Caki2 (cell line): ENCODE measurements around the gene STON2. TPM values are rescaled to one million over a fixed set of nuclear protein-coding genes. Genes with fewer than 3 reads are reported as not detected.
A peak's percentile ranks its signal among the peaks of the same experiment; 100 is the strongest.
"Not testable (repeated sequence)": the region's sequence is repeated elsewhere in the genome, so short reads cannot be mapped to it uniquely, and the experiment has no call there.

Experiments used
- DNase-seq: peaks from one replicate; pipeline ENCODE4 v3.0.0-alpha.2; 2015; ENCODE audit warnings: low read depth
- in situ Hi-C: cut with HindIII; loops from 2 replicates; pipeline ENCODE4 v1.10.0; 2016; ENCODE audit warnings: low sequenced_read_pairs, low pct_unique_long_range_greater_than_20kb, mixed read lengths
- total RNA-seq: library from RNA; depleted of rRNA; stranded (reverse); fragments of >200 nt; shearing (Covaris generic); gene quantifications from 2 replicates; pipeline ENCODE4 v1.2.3, GENCODE V29; 2014; ENCODE audit warnings: low replicate concordance

STON2 gene
- total RNA-seq, 1 experiment from 2014 or later: 9.8 TPM

DNA sequence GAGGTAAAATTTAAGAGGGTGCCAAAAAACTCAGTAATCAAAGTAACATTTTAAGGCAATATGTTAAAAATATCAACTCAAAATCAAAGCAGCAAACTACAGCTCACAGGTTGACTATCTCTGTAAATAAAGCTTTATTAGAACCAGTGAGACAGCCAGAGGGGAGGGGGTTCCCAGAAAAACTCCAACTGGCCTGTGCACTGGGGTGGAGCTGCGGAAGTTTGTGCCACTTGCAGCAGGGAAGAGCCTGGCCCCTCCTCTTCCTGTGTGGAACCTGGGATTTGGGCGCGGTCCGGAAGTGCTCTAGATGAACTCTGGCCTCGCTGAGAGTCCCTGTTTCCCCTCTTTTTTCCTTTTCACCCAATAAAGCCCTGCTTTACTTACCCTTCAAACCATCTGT, 8.1 kb downstream of the STON2 start:
- DNase-seq: no peak
- in situ Hi-C loops: no loop called here

DNA sequence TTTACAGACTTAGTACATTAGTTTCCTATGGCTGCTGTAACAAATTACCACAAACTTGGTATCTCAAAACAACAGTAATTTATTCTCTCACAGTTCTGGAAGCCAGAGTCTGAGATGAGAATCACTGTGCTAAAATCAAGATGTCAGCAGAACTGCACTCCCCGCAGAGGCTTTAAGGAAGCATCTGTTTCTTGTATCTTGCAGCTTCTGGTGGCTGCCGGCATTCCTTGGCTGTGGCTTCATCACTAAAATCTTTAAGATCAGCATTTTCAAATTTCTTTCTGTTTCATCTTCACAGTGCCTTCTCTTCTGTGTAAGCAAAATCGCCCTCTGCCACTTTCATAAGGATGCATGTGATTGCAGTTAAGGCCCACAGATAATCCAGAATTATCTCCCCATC, 9.4 kb downstream of the STON2 start:
- DNase-seq: no peak
- in situ Hi-C loops: no loop called here

DNA sequence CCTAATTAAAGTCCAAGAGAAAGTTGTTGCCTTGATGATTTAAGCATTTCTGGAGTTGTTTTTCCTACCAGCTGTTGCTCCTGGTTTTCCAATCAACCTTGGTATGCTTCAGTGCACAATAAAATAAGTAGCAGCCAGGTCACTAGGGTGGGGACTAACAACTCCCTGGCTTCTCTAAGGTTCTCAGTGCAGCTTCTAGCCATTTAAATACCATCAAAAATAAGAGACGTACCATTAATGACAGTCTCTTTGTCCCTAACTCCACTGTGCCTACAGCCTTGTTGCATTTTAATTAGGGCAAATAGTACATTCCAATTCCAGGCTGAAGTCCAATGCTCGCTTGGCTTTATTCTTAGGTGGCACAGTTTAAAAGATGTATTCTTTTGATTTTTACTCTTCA, 11.8 kb downstream of the STON2 start:
- in situ Hi-C loops: no loop called here
- DNase-seq: peak; percentile 46

DNA sequence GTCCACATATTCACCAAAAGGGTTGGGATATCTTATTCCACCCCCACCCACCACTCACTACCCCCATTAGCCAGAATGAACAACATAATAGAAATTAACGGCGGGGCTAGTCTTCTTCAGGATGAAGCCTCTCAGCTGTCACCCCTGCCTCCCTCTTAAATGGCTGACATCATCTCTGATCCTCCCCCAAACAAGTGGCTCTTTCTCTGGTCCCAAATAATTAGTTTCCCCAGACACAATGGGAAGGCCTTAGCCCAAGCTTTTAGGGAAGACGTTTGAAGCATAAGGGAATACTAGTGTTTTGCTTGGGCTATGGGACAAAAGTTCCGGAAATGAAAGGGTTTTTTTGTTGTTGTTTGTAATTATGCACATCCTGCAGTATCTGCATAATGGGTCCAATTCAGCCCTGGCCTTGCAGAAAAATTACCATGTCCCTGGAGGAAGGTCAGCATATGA, 13.8 kb downstream of the STON2 start:
- in situ Hi-C loops: no loop called here
- no peak for DNase-seq

DNA sequence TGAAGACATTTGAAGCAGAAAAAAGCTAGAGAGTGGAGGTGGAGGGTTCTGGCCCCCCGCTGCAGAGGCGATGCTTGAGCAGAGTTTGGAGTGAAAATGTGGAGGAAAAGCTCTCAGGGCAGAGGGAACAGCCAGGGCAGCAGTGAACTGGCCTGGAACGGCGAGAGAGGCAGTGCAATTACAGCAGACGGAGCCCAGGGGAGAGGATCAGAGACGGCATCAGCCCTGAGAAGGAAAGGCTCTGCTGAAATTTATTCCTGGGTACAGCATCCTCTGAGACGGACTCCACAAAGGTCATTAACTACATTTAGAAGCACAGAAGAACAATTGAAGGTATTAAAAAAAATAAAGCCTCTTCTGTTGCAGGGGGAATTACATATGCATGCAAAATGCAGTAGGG, 14.2 kb downstream of the STON2 start:
- DNase-seq: peak; percentile 55
- in situ Hi-C loops: no loop called here

DNA sequence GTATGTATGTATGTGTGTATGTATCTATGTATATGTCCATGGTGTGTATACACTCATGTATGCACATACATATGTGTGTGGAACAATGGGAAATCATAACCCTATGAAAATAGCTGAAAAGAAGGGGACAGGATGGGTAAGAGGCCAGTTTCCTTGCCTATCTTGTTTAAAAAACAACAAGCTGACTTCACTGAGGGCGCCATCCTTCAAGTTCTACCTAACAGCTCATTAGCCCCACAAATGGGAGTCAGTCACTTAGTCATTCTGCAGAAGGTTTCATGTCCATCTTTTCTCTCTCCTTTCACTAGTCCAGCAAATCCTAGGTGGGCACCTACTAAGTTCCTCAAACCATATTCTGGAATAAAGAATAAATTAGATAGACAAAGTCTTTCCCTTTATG, 14.7 kb downstream of the STON2 start:
- no peak for DNase-seq
- in situ Hi-C loops: no loop called here

DNA sequence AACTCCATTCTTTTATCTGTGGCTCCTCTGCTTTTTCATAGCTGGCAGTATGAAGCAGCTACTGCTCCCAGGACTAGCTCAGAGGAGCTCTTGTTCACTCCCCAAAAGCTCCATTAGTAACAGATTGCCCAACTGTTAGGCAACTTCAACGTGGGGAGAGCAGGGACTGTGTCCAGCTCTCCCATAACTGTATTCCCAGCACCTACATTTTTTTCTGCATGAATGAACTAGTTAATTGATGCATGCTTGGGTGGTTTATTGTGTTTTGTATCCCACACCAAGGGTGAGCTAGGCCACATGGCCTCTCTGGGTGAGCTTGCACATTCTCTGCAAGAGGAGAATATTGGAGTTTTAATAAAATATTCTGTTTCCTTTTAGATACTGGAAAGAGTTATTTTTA, 15.2 kb downstream of the STON2 start:
- DNase-seq: peak; percentile 92
- in situ Hi-C loops: no loop called here

DNA sequence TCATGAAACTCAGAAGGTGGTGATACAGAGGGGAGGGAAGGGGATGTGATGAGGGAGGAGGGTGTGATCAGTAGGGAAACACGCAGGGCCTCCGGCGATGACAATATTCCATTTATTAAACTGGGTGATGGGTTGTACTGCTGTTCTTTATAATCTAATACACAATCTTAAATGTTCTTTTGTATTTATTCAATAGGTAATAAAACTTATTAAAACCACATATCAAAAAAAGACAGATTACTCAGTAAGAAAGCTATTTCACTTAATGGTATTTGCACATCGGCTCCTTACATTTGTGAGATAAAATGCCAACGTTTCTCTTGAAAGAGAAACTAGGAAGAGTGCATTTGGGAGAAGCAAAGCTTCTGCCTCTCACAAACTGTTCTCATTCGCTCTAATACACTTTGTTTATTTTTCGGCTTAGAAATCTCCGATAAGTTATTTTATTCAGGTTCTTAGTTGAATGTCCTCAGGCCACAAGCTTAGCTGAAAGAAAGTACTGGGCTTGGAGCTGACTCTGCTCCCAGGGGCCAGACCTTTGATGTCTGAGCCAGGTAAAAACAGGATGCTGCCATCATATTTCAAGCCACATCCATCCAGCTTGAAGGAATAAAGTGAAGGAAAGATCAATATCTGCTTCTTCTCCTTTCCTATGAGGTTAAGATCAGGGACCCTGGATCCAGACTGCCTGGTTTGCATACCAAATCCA, 17.5 kb downstream of the STON2 start:
- in situ Hi-C loops: no loop called here
- DNase-seq: no peak

DNA sequence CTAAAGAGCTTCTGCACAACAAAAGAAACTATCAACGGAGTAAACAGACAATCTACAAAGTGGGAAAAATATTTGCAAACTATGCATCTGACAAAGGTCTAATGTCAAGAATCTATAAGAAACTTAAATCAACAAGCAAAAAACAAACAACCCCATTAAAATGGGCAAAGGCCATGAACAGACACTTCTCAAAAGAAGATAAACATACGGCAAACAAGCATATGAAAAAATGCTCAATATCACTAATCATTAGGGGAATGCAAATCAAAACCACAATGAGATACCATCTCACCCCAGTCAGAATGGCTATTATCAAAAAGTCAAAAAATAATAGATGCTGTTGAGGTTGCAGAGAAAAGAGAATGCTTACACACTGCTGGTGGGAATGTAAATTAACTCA, 20.1 kb downstream of the STON2 start:
- in situ Hi-C loops, DNase-seq: not testable (repeated sequence)

DNA sequence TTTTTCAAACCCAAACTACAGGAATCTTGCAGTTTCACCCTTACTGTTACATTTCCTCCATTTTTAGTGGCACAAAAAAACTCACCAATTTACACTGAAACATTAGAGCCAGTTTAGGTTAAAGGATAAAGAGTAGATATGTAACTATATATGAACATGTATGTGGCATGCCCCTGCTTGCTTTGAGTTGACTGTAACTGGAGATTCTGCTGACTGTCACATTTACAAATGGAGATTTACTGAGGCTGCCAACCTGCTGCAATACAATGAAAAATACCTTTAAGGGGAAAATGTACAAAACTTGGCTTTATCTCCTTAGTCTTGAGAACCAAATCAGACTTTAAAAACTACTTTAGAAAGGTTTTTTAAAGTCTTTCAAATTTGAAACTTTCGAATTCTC, 28.3 kb downstream of the STON2 start:
- no peak for DNase-seq

DNA sequence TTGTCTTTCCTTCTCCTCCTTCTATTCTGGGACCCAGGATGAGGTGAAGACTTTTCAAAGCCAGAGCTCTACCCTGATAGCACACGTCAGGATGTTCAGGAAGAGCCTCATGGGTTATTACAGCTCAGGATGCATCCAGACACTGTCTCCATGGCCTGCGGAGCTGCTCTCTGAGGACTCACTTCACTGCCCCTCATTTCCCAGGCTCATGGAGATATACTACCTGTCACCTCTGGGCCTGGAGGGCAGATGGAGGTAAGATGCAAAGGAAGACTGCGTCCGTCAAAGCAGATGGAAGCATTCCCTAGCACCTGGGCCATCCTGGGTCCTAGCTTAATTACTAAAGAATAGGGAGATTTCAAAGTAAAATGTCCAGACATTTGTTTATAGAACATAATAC, 32.6 kb downstream of the STON2 start:
- in situ Hi-C loops: no loop called here

More for the DNA sequence above, 28.3 kb downstream of the STON2 start:
- in situ Hi-C loops: no loop called here

DNA sequence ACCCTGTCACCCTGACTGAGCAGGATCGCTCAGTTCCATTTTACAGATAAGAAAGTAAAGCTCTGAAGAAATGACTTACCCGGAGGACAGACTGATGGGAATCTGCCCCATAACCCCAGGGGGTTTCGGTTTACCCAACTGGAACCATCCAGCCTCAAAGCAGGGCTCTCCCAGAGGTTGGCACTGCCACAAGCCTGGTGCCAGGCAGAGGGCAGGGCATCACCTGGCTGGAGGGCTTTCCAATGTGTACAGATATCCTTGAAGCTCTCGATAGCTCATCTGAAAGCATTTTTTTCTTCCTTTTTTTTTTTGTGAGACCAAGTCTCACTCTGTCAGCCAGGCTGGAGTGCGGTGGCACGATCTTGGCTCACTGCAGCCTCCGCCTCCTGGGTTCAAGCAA, 33.2 kb downstream of the STON2 start:
- in situ Hi-C loops: no loop called here

More for the DNA sequence above, 32.6 kb downstream of the STON2 start:
- no peak for DNase-seq

DNA sequence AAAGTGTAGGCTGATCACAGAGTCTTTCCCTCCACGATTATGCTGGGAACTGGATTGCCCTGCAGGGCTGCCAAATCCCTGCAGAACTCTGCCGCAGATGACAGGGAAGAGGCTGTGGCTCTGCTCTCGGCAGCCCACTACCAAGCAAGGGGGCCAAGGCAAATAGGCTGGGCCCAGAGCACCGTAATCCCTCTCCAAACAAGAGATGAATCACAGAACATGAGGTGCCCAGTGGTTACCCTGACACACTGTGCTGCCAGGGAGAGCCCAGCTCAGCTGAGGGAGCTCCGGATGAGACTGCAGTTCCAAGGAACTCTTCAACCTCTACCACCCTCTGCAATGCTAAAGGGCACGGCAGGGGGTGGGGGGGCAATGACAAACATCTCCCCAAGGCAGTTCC, 33.9 kb downstream of the STON2 start:
- no peak for DNase-seq
- in situ Hi-C loops: no loop called here

More for the DNA sequence above, 33.2 kb downstream of the STON2 start:
- DNase-seq: no peak

DNA sequence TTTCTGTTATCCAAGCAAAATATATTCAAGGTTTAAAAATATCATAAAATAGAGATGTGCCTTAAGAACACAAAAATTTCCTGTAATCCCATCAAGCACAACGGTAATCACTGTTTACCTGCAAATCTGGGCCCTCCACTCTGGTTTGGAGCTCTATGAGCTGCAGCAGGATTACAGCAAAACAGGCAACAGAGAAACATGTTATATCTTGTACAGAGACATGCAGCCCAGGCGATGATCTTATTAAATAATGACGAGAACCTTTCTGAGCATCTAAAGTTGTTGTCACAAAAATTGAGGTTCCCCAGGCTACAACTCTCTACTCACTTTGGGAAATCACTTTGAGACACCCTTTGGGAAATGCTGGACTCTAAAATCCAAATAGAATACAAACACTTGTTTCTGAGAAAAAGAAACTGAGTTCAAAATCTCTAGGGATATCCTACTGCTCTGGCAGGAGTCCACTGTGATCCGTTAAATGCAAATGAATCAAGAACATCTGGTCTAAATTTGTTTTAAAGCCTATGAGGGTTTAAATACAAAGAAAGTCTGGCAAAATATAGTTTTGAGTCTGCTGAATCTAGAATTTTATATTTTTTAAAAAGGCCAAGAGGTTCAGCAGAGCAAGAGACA, 36.3 kb downstream of the STON2 start:
- DNase-seq: no peak
- in situ Hi-C loops: no loop called here

DNA sequence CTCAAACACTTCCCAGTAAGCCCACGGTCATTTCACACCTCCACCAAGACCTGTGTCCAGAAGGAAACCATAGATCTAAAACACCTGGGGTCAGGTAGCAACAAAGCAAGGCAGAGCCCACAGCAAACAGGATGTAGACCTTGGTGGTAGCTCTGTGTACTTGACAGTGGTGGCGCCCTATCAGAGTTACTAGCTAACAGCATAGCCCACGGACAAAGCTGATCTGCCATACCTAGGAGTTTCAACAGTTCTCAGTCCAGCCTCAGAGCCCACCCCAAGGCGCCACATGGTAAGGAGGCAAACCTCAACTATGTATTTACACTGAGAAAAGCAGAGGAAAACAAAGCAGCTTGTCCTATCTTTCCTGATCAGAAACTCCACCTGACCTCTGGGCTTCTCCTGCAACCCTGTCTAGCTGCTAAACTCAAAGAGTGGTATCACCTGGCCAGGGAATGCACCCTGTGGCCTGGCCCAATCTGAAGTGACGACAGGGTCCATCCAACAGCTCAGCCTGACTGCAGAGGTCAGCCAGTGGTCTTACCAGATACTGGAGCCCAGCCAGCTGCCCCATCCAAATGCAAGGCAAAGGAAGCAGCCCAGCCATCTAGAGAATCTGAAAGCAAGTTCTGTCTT, 46.3 kb downstream of the STON2 start:
- no peak for DNase-seq
- in situ Hi-C loops: no loop called here

DNA sequence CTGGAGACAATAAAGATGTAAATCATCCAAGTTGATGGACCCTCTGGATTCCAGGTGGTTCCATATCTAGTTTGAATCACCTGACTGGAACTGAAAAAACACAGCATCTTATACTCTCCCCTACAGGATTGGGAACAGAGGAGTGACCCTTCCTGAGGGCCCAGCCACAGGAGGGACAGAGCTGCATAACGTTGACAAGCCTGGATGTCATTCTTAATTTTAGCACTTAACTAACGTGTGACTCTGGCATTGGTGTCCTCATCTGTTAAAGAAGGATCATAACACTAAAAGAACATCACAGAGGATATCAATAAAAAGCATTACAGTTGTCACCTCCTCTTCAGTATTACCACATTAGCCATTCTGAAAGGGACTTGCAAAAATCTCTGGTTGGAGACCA, 47.7 kb downstream of the STON2 start:
- no peak for DNase-seq
- in situ Hi-C loops: no loop called here

DNA sequence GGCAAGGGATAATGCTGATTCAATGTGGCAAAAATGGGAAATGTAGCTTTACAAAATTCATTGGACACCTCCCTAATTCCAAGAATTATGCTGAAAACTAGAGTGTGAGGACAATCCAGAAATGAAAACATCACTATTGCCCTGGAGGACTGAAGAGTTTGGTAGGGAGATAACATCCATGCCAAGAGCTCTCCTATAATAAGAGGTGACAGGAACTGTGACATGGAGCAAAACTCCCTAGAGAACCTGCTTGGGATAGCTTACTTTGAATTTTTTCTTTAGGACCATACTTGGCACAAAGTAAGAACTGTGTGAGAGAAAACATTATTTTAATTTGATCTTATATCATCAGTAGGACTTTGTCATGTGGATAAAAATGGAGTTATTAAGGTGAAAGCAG, 48.9 kb downstream of the STON2 start:
- no peak for DNase-seq
- in situ Hi-C loops: no loop called here

DNA sequence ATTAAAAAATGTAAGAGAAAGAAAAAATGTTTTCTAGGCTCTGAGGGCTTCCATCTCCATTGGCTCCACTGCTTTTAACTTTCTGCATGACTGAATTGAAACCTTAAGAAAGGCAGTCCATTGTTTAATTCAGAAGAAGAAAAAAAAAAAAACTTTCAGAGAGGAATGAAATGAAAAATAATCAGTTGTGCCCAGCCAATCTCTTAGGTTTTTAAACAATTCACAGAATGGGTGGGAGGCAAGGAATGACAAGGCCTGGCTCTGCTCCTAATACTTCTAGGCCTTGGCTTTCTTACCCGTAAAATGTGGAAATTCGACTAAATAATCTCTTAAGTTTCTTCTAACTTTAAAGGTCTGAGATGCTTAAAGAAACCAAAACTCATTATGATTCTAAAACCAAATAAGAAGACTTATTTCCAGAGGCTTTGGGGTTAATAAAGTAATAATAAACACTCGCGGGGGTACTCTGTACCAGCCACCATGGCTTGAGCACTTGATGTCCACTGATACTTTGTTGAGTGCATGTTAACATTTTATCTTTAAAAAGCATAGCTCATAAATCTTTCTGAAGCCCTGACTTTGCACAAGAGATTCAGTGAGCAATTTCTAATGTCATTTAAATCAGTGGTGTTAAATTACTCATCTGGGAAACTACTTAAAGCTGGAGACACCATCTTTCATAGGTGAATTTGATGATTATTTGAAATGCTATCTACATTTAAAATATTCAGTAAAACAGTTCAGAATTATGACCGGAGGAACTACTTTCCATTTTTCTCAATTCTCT, 49.6 kb downstream of the STON2 start:
- DNase-seq: no peak
- in situ Hi-C loops: no loop called here

DNA sequence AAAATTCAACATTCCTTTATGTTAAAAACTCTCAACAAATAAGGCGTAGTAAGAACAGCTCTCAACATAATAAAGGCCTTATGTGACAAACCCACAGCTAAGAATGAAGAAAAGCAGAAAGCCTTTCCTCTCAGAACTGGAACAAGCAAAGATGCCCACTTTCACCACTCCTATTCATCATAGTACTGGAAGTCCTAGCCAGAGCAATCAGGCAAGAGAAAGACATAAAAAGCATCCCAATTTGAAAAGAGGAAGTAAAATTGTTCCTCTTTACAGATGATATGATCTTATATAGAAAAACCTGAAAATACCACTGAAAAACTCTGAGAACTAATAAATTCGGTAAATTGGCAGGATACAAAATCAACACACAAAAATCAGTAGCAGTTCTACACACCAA, 52.1 kb downstream of the STON2 start:
- in situ Hi-C loops: no loop called here
- DNase-seq: no peak
